GM19025 (cell line): ENCODE data around the gene ERBIN.
"Not testable (repeated sequence)": the region's sequence is repeated elsewhere in the genome, so short reads cannot be mapped to it uniquely, and the experiment has no call there.

Experiments
- ATAC-seq: cut with Tn5 transposase; IDR thresholded peaks from one replicate; pipeline ENCODE4 v1.9.1; 2021; ENCODE audit warnings: mild to moderate bottlenecking, low read depth, moderate library complexity; ENCODE audit not compliant: unreplicated experiment

ERBIN gene

GRCh38 chr5:65992630-65993029 lies 66.3 kb downstream of the ERBIN start:
- ATAC-seq, result no peak

GRCh38 chr5:65994117-65994786 lies 67.9 kb downstream of the ERBIN start:
- no peak for ATAC-seq

GRCh38 chr5:65999061-65999723 lies 72.8 kb downstream of the ERBIN start:
- no peak for ATAC-seq

- no peak for ATAC-seq
These were observed 75.6 kb downstream of the ERBIN start for GRCh38 chr5:66001952-66002351.

- ATAC-seq, result no peak
These were observed 76.0 kb downstream of the ERBIN start for GRCh38 chr5:66002415-66002814.

- no peak for ATAC-seq
These were observed 77.8 kb downstream of the ERBIN start for GRCh38 chr5:66004216-66004615.

- no peak for ATAC-seq
These were observed 82.9 kb downstream of the ERBIN start for GRCh38 chr5:66009277-66009676.

- no peak for ATAC-seq
These were observed 84.1 kb downstream of the ERBIN start for GRCh38 chr5:66010476-66010875.

- no peak for ATAC-seq
These were observed 85.9 kb downstream of the ERBIN start for GRCh38 chr5:66012271-66012670.

- no peak for ATAC-seq
These were observed 87.0 kb downstream of the ERBIN start for GRCh38 chr5:66013397-66013796.

GRCh38 chr5:66013906-66014305 lies 87.5 kb downstream of the ERBIN start:
- ATAC-seq, result no peak

GRCh38 chr5:66015196-66015960 lies 89.0 kb downstream of the ERBIN start:
- ATAC-seq, result no peak

- no peak for ATAC-seq
These were observed 95.2 kb downstream of the ERBIN start for GRCh38 chr5:66021585-66021984.

GRCh38 chr5:66039296-66039695 lies 112.9 kb downstream of the ERBIN start:
- no peak for ATAC-seq

GRCh38 chr5:66039701-66040100 lies 113.3 kb downstream of the ERBIN start:
- ATAC-seq, result no peak

- no peak for ATAC-seq
These were observed 115.3 kb downstream of the ERBIN start for GRCh38 chr5:66041627-66042026.

- no peak for ATAC-seq
These were observed 130.9 kb downstream of the ERBIN start for GRCh38 chr5:66057239-66057638.

GRCh38 chr5:66061320-66061719 lies 134.9 kb downstream of the ERBIN start:
- ATAC-seq, result not testable (repeated sequence)

- not testable (repeated sequence) for ATAC-seq
These were observed 136.7 kb downstream of the ERBIN start for GRCh38 chr5:66063061-66063460.

- ATAC-seq, result no peak
These were observed 140.5 kb downstream of the ERBIN start for GRCh38 chr5:66066826-66067225.

- ATAC-seq, result no peak
These were observed 145.7 kb downstream of the ERBIN start for GRCh38 chr5:66072031-66072430.

- no peak for ATAC-seq
These were observed 148.5 kb downstream of the ERBIN start for GRCh38 chr5:66074901-66075300.
